ENCODE results near the gene ATPAF1.

- no peak for TF ChIP-seq CTCF (IDR thresholded peaks at IDR 0.05; ENCODE audit: low read depth, low read length)
- no peak for TF ChIP-seq MAX (IDR thresholded peaks at IDR 0.05; ENCODE audit: low read depth, low read length)
Observed at GRCh38 chr1:46708121-46708520, 40.0 kb upstream of the ATPAF1 start.

All from NB4 (cell line).